HL-60 (cell line): ENCODE measurements around the gene SLC6A9.
A peak's percentile ranks its signal among the peaks of the same experiment; 100 is the strongest.

ENCODE experiments used
- DNase-seq, 2 experiments: peaks; one replicate each; pipeline ENCODE4 v3.0.0-alpha.2; 2010 to 2020; ENCODE audit warnings: low read depth in 1 of 2, low spot score in 1 of 2
- H3K27ac ChIP-seq: fragments of 250-450 bp; sonication (Bioruptor Pico); replicated peaks from 2 replicates; pipeline ENCODE4 v1.5.1; 2020; ENCODE audit warnings: mild to moderate bottlenecking, moderate library complexity
- H3K27me3 ChIP-seq: fragments of 250-450 bp; sonication (Bioruptor Pico); 2 replicates; pipeline ENCODE4 v1.5.1; 2021; ENCODE audit warnings: mild to moderate bottlenecking, moderate library complexity; ENCODE audit not compliant: insufficient read depth, poor library complexity, severe bottlenecking
- H3K4me3 ChIP-seq: replicated peaks from 2 replicates; pipeline ENCODE4 v1.5.1; 2011; ENCODE audit warnings: mild to moderate bottlenecking, control low read depth, low read length; ENCODE audit not compliant: insufficient read depth
- CTCF ChIP-seq: IDR thresholded peaks from one replicate; pipeline ENCODE4 v1.5.1; 2011; ENCODE audit warnings: low read length, control low read depth, inconsistent platforms; ENCODE audit not compliant: insufficient read depth
- GABPA ChIP-seq: IDR thresholded peaks from 2 replicates; pipeline ENCODE4 v1.6.1; 2012; ENCODE audit warnings: low read depth
- POLR2AphosphoS5 ChIP-seq: IDR thresholded peaks from 2 replicates; pipeline ENCODE4 v1.6.1; 2012; ENCODE audit warnings: low read depth
- REST ChIP-seq: IDR thresholded peaks from 2 replicates; pipeline ENCODE4 v1.6.1; 2012; ENCODE audit warnings: low read depth; ENCODE audit not compliant: insufficient replicate concordance
- SPI1 ChIP-seq: IDR thresholded peaks from 2 replicates; pipeline ENCODE4 v1.6.1; 2012; ENCODE audit warnings: low read depth, mild to moderate bottlenecking, borderline replicate concordance

SLC6A9 gene

GRCh38 chr1:44013949-44014348 lies 17.3 kb downstream of the SLC6A9 start:
- DNase-seq = no peak
- no peaks in the 10 kb centered on the region for H3K27me3 ChIP-seq
- TF ChIP-seq SPI1 = no peak
- no peak for TF ChIP-seq POLR2AphosphoS5
- no peak for TF ChIP-seq CTCF
- no peak for TF ChIP-seq REST
- no peak for TF ChIP-seq GABPA
- H3K27ac ChIP-seq = no peak overlapping the region
- H3K4me3 ChIP-seq = no peak overlapping the region

GRCh38 chr1:44012941-44013609 lies 18.2 kb downstream of the SLC6A9 start:
- Histone ChIP-seq H3K27me3 (no peaks in the 10 kb centered on the region), H3K4me3 (no peak overlapping the region), H3K27ac (no peak overlapping the region)
- TF ChIP-seq SPI1 (no peak), REST (no peak), GABPA (no peak), POLR2AphosphoS5 (no peak), CTCF (no peak)
- peak in 1 of 2 experiments; percentile 67 for DNase-seq

- H3K27me3 ChIP-seq = no peaks in the 10 kb centered on the region
- no peak for TF ChIP-seq GABPA
- no peak for TF ChIP-seq REST
- TF ChIP-seq POLR2AphosphoS5 = no peak
- TF ChIP-seq CTCF = no peak
- TF ChIP-seq SPI1 = no peak
- DNase-seq = no peak
- H3K4me3 ChIP-seq = no peak overlapping the region
- H3K27ac ChIP-seq = no peak overlapping the region
These were observed 18.9 kb downstream of the SLC6A9 start for GRCh38 chr1:44012404-44012803.
